H1 (cell line): ENCODE results near the gene C19orf85. TPM values are rescaled to one million over a fixed set of nuclear protein-coding genes. Genes with fewer than 3 reads are reported as not detected.

Experiments
- ATF3 ChIP-seq: IDR thresholded peaks from 2 replicates; pipeline ENCODE4 v1.6.1; 2011; ENCODE audit warnings: low read depth, mild to moderate bottlenecking, low read length; ENCODE audit not compliant: insufficient read depth
- BACH1 ChIP-seq: IDR thresholded peaks from 2 replicates; pipeline ENCODE4 v1.6.1; 2012; ENCODE audit warnings: low read length, improper control_type of control experiment
- EZH2 ChIP-seq: fragments of 200-600 bp; sonication (generic); IDR thresholded peaks from 2 replicates; pipeline ENCODE4 v1.7.1; 2012; ENCODE audit warnings: low read depth, mild to moderate bottlenecking, moderate library complexity, low read length, inconsistent platforms; ENCODE audit not compliant: severe bottlenecking
- GABPA ChIP-seq: IDR thresholded peaks from 2 replicates; pipeline ENCODE4 v1.6.1; 2011; ENCODE audit warnings: mild to moderate bottlenecking, low read length, moderate library complexity, borderline replicate concordance; ENCODE audit not compliant: insufficient read depth
- JUND ChIP-seq: IDR thresholded peaks from 2 replicates; pipeline ENCODE4 v1.6.1; 2011; ENCODE audit warnings: mild to moderate bottlenecking, improper control_type of control experiment, low read length
- KDM4A ChIP-seq: IDR thresholded peaks from one replicate; pipeline ENCODE4 v1.7.1; 2012; ENCODE audit warnings: low read depth, mild to moderate bottlenecking, moderate library complexity, low read length, inconsistent platforms; ENCODE audit not compliant: severe bottlenecking
- RBBP5 ChIP-seq: IDR thresholded peaks from 2 replicates; pipeline ENCODE4 v1.7.1; 2012; ENCODE audit warnings: low read depth, mild to moderate bottlenecking, inconsistent platforms, low read length, moderate library complexity, borderline replicate concordance
- SIN3A ChIP-seq, 2 experiments: IDR thresholded peaks in 1 of 2; conservative IDR thresholded peaks in 1 of 2; 2 replicates each; pipeline ENCODE4 v1.6.1; 2011 to 2012; ENCODE audit warnings: low read length in 2 of 2, improper control_type of control experiment in 1 of 2, low read depth in 1 of 2, mild to moderate bottlenecking in 1 of 2
- SIX5 ChIP-seq: IDR thresholded peaks from 2 replicates; pipeline ENCODE4 v1.6.1; 2011; ENCODE audit warnings: mild to moderate bottlenecking, low read depth, low read length
- SP4 ChIP-seq: IDR thresholded peaks from 2 replicates; pipeline ENCODE4 v1.6.1; 2012; ENCODE audit warnings: low read length, inconsistent platforms
- SRF ChIP-seq: IDR thresholded peaks from 2 replicates; pipeline ENCODE4 v1.6.1; 2011; ENCODE audit warnings: mild to moderate bottlenecking, low read depth, low read length, moderate library complexity
- SUZ12 ChIP-seq: fragments of 200-600 bp; sonication (generic); IDR thresholded peaks from 2 replicates; pipeline ENCODE4 v1.6.1; 2012; ENCODE audit warnings: mild to moderate bottlenecking, inconsistent platforms, low read length, moderate library complexity, mixed read lengths
- TBP ChIP-seq: IDR thresholded peaks from 2 replicates; pipeline ENCODE4 v1.6.1; 2011; ENCODE audit warnings: low read depth, low read length, improper control_type of control experiment
- TEAD4 ChIP-seq: IDR thresholded peaks from 2 replicates; pipeline ENCODE4 v1.6.1; 2012; ENCODE audit warnings: low read depth, low read length, inconsistent platforms, mixed read lengths
- YY1 ChIP-seq: IDR thresholded peaks from 2 replicates; pipeline ENCODE4 v1.6.1; 2011; ENCODE audit warnings: low read depth, mild to moderate bottlenecking, low read length
- ZNF274 ChIP-seq: IDR thresholded peaks from 2 replicates; pipeline ENCODE4 v1.7.0; 2012; ENCODE audit warnings: low read length, borderline replicate concordance; ENCODE audit errors: extremely low read depth
- polyA plus RNA-seq, 7 experiments: library from polyadenylated mRNA; depleted of rRNA in 3 of 7; stranded (reverse) in 5 of 7; unstranded in 2 of 7; fragments of >200 nt in 5 of 7; fragments of 200-250 nt in 2 of 7; gene quantifications; 1 replicate in 5 of 7; 2 replicates in 1 of 7; 4 replicates in 1 of 7; pipeline versions ENCODE4 v1.2.1 to v1.2.3, GENCODE V29; 2011 to 2013; ENCODE audit warnings: missing spikeins in 2 of 7, mixed read lengths in 2 of 7
- total RNA-seq: library from RNA; stranded (reverse); fragmentation: NEBNext Ultra II Directional; extraction: Animal tissue kit (Norgen Biotek cat#: 25700); gene quantifications from 2 replicates; pipeline ENCODE4 v1.2.1, GENCODE V29; 2021
- TF ChIP-seq, protein P1 (sequence below): IDR thresholded peaks from 2 replicates; pipeline ENCODE4 v1.6.1; 2012; ENCODE audit warnings: low read length, inconsistent platforms
- TF ChIP-seq, protein P2 (sequence below), 3 experiments: IDR thresholded peaks; 1 replicate in 2 of 3; 2 replicates in 1 of 3; pipeline versions ENCODE4 v1.5.1 to v1.6.1; 2011; ENCODE audit warnings: low read length in 3 of 3, mild to moderate bottlenecking in 3 of 3, inconsistent platforms in 2 of 3, low read depth in 1 of 3, moderate library complexity in 1 of 3; ENCODE audit not compliant: insufficient read depth in 1 of 3; ENCODE audit errors: control extremely low read depth in 1 of 3
- TF ChIP-seq, protein P3 (sequence below): IDR thresholded peaks from 2 replicates; pipeline ENCODE4 v1.6.1; 2012; ENCODE audit warnings: inconsistent platforms

Gene C19orf85
- total and polyA plus RNA-seq, 2 of the 8 experiments (the other 6 are each of a cell fraction or from before 2014, with no cell fraction given) = 2.2 to 3.2 TPM

GRCh38 chr19:55441692-55442321 lies 22.7 kb downstream of the C19orf85 start (continued):
- TF ChIP-seq, protein P1, sequence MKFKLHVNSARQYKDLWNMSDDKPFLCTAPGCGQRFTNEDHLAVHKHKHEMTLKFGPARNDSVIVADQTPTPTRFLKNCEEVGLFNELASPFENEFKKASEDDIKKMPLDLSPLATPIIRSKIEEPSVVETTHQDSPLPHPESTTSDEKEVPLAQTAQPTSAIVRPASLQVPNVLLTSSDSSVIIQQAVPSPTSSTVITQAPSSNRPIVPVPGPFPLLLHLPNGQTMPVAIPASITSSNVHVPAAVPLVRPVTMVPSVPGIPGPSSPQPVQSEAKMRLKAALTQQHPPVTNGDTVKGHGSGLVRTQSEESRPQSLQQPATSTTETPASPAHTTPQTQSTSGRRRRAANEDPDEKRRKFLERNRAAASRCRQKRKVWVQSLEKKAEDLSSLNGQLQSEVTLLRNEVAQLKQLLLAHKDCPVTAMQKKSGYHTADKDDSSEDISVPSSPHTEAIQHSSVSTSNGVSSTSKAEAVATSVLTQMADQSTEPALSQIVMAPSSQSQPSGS = no peak
- TF ChIP-seq ZNF274 (no peak), JUND (no peak), TBP (no peak), KDM4A (peak; percentile 8), SIX5 (no peak), SRF (no peak), GABPA (no peak), SUZ12 (peak; percentile 62; the same call in 1 of the 2 replicates), SIN3A (conservative IDR thresholded peaks at IDR 0.05 in 1 of 2, IDR thresholded peaks at IDR 0.05 in 1 of 2; ENCODE audit: low read depth in 1 of 2, low read length in 2 of 2) (0 out of 4 replicates have a peak, but pooled peaks of 1 of the 2 experiments have one; percentile 46), RBBP5 (no peak), EZH2 (peak; percentile 77), TEAD4 (no peak), SP4 (no peak), BACH1 (no peak), YY1 (no peak), ATF3 (no peak)
- TF ChIP-seq, protein P2, sequence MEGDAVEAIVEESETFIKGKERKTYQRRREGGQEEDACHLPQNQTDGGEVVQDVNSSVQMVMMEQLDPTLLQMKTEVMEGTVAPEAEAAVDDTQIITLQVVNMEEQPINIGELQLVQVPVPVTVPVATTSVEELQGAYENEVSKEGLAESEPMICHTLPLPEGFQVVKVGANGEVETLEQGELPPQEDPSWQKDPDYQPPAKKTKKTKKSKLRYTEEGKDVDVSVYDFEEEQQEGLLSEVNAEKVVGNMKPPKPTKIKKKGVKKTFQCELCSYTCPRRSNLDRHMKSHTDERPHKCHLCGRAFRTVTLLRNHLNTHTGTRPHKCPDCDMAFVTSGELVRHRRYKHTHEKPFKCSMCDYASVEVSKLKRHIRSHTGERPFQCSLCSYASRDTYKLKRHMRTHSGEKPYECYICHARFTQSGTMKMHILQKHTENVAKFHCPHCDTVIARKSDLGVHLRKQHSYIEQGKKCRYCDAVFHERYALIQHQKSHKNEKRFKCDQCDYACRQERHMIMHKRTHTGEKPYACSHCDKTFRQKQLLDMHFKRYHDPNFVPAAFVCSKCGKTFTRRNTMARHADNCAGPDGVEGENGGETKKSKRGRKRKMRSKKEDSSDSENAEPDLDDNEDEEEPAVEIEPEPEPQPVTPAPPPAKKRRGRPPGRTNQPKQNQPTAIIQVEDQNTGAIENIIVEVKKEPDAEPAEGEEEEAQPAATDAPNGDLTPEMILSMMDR (IDR thresholded peaks at IDR 0.05; ENCODE audit: control extremely low read depth in 1 of 3, insufficient read depth in 1 of 3, low read depth in 1 of 3, low read length in 3 of 3) = no peak
- TF ChIP-seq, protein P3, sequence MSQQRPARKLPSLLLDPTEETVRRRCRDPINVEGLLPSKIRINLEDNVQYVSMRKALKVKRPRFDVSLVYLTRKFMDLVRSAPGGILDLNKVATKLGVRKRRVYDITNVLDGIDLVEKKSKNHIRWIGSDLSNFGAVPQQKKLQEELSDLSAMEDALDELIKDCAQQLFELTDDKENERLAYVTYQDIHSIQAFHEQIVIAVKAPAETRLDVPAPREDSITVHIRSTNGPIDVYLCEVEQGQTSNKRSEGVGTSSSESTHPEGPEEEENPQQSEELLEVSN = peak; percentile 88
